GM12865 (cell line): ENCODE data around the gene STT3A.

Experiments used
- DNase-seq: peaks from one replicate; pipeline ENCODE4 v3.0.0; 2010; ENCODE audit warnings: low read depth
- H3K4me3 ChIP-seq: 2 replicates; pipeline ENCODE4 v1.5.1; 2011; ENCODE audit warnings: mild to moderate bottlenecking, low read depth, low read length, control low read depth
- CTCF ChIP-seq: IDR thresholded peaks from 2 replicates; pipeline ENCODE4 v1.5.1; 2011; ENCODE audit warnings: low read length, control low read depth, low read depth, inconsistent platforms; ENCODE audit not compliant: insufficient read depth; ENCODE audit errors: missing control alignments

The STT3A gene

GRCh38 chr11:125623064-125623463 is 30.4 kb downstream of the STT3A start:
- no peak for TF ChIP-seq CTCF

GRCh38 chr11:125624756-125625213 is 32.1 kb downstream of the STT3A start, which contains the start of gene CHEK1:
Gene CHEK1 (plus strand): TSS chr11:125625163. CDS start chr11:125626769, 1,606 bp downstream.
- no peak for DNase-seq
- TF ChIP-seq CTCF = no peak
- H3K4me3 ChIP-seq = peak within 1 kb of the TSS; percentile 93

More at GRCh38 chr11:125623064-125623463, 30.4 kb downstream of the STT3A start:
- H3K4me3 ChIP-seq = no peak overlapping the region
- no peak for DNase-seq

- DNase-seq = no peak
- peak overlapping the region; percentile 93 for H3K4me3 ChIP-seq
- TF ChIP-seq CTCF = no peak
Observed at GRCh38 chr11:125625225-125625629, 32.6 kb downstream of the STT3A start.

- TF ChIP-seq CTCF = no peak
- H3K4me3 ChIP-seq = peak overlapping the region; percentile 93
- DNase-seq = peak; percentile 94
Observed at GRCh38 chr11:125625630-125626287, 33.1 kb downstream of the STT3A start.

- H3K4me3 ChIP-seq = peak overlapping the region; percentile 93
- peak; percentile 32 for TF ChIP-seq CTCF
- DNase-seq = peak; percentile 66
Observed at GRCh38 chr11:125626288-125626950, 33.8 kb downstream of the STT3A start.

- peak overlapping the region; percentile 93 for H3K4me3 ChIP-seq
- TF ChIP-seq CTCF = no peak
- DNase-seq = no peak
Observed at GRCh38 chr11:125627236-125627910, 34.7 kb downstream of the STT3A start.
